ENCODE results near the gene ARIH1.
"Not testable (repeated sequence)": the region's sequence is repeated elsewhere in the genome, so short reads cannot be mapped to it uniquely, and the experiment has no call there.

GRCh38 chr15:72608084-72608483, 134.0 kb downstream of the ARIH1 start:
- TF ChIP-seq CTCF (IDR thresholded peaks at IDR 0.05); EZH2 (IDR thresholded peaks at IDR 0.05; ENCODE audit: borderline replicate concordance, insufficient read depth, low read depth, low read length, poor library complexity, severe bottlenecking): not testable (repeated sequence)

All from B cell (primary cell).